GM12878 (cell line): ENCODE measurements around the gene ATOSA. TPM values are rescaled to one million over a fixed set of nuclear protein-coding genes. Genes with fewer than 3 reads are reported as not detected.
A peak's percentile ranks its signal among the peaks of the same experiment; 100 is the strongest.

ENCODE experiments used
- ATAC-seq: fragments of 200-7000 bp; cut with Tn5 transposase; 3 replicates; pipeline ENCODE4 v1.9.1; 2020; ENCODE audit warnings: mild to moderate bottlenecking, moderate library complexity
- BruUV-seq: library from RNA; stranded (reverse); fragments of 400-500 nt; replicated peaks from 2 replicates; lab custom pipeline; 2021; lab: Mats Ljungman, UMichigan
- CTCF ChIA-PET: fragments of 300-600 bp; sonication (Branson Sonifier 250); formaldehyde crosslinking; extraction: SDS; loops from one replicate; lab custom pipeline; 2021; ENCODE audit warnings: inconsistent platforms; lab: Yijun Ruan, JAX
- POLR2A ChIA-PET: fragments of 350-600 bp; formaldehyde crosslinking; extraction: SDS; loops from one replicate; lab custom pipeline; 2021; ENCODE audit warnings: inconsistent platforms; lab: Charles Lee
- RAD21 ChIA-PET: fragments of 300-600 bp; sonication (Branson Sonifier 250); formaldehyde crosslinking; loops from one replicate; lab custom pipeline; 2023; ENCODE audit warnings: antibody characterized with exemption; ENCODE audit not compliant: unreplicated experiment; lab: Charles Lee
- SMC1A ChIA-PET: fragments of 300-600 bp; sonication (Branson Sonifier 250); formaldehyde crosslinking; loops from one replicate; lab custom pipeline; 2023; ENCODE audit not compliant: unreplicated experiment, uncharacterized antibody; lab: Charles Lee
- DNase-seq: peaks from one replicate; pipeline ENCODE4 v3.0.0-alpha.2; 2011; ENCODE audit warnings: low read depth, low spot score
- FAIRE-seq: peaks from 3 replicates; lab custom pipeline; 2011; peaks lifted over from hg19 to GRCh38; lab: Jason Lieb, UNC
- H2AFZ ChIP-seq: 2 replicates; pipeline ENCODE4 v1.6.0; 2011; ENCODE audit warnings: low read depth, low read length, control low read depth; ENCODE audit not compliant: control insufficient read depth
- H3K27ac ChIP-seq: 2 replicates; pipeline ENCODE4 v1.5.1; 2011; ENCODE audit warnings: control low read depth; ENCODE audit not compliant: control insufficient read depth, insufficient read depth
- H3K27me3 ChIP-seq, 2 experiments: replicated peaks in 1 of 2; 2 replicates each; pipeline versions ENCODE4 v1.6.0 to v1.6.1; 2011; ENCODE audit warnings: low read length in 1 of 2; ENCODE audit not compliant: control insufficient read depth in 2 of 2, insufficient read depth in 2 of 2
- H3K36me3 ChIP-seq, 2 experiments: 2 replicates each; pipeline ENCODE4 v1.5.1; 2011; ENCODE audit warnings: low read length in 1 of 2; ENCODE audit not compliant: control insufficient read depth in 2 of 2, insufficient read depth in 2 of 2
- H3K4me1 ChIP-seq: 2 replicates; pipeline ENCODE4 v1.6.1; 2011; ENCODE audit warnings: mild to moderate bottlenecking, low read length, moderate library complexity, mixed read lengths; ENCODE audit not compliant: control insufficient read depth, insufficient read depth
- H3K4me2 ChIP-seq: 2 replicates; pipeline ENCODE4 v1.6.0; 2011; ENCODE audit warnings: control low read depth; ENCODE audit not compliant: control insufficient read depth, insufficient read depth
- H3K4me3 ChIP-seq: fragments of 200-600 bp; sonication (generic); 2 replicates; pipeline ENCODE4 v1.5.1; 2016
- H3K79me2 ChIP-seq: 2 replicates; pipeline ENCODE4 v1.6.0; 2011; ENCODE audit warnings: low read length; ENCODE audit not compliant: control insufficient read depth, insufficient read depth
- H3K9ac ChIP-seq: 2 replicates; pipeline ENCODE4 v1.8.0; 2011; ENCODE audit warnings: low read length, control low read depth, mixed read lengths; ENCODE audit not compliant: control insufficient read depth, insufficient read depth
- H3K9me3 ChIP-seq: replicated peaks from 3 replicates; pipeline ENCODE4 v1.5.1; 2011; ENCODE audit warnings: mild to moderate bottlenecking, low read length; ENCODE audit not compliant: control insufficient read depth, insufficient read depth
- H4K20me1 ChIP-seq: 2 replicates; pipeline ENCODE4 v1.6.0; 2011; ENCODE audit not compliant: control insufficient read depth, insufficient read depth
- BACH1 ChIP-seq: fragments of 450-650 bp; IDR thresholded peaks from 2 replicates; pipeline ENCODE4 v1.6.1; 2017; ENCODE audit warnings: mild to moderate bottlenecking, borderline replicate concordance
- DPF2 ChIP-seq: fragments of 450-650 bp; IDR thresholded peaks from 2 replicates; pipeline ENCODE4 v1.6.1; 2017; ENCODE audit warnings: mild to moderate bottlenecking
- IKZF1 ChIP-seq: fragments of 450-650 bp; conservative IDR thresholded peaks from 2 replicates; pipeline ENCODE4 v1.6.1; 2017; ENCODE audit warnings: antibody characterized with exemption, mild to moderate bottlenecking
- IKZF2 ChIP-seq, 2 experiments: fragments of 450-650 bp; IDR thresholded peaks; 2 replicates each; pipeline ENCODE4 v1.6.1; 2017; ENCODE audit warnings: mild to moderate bottlenecking in 2 of 2, moderate library complexity in 2 of 2
- RBBP5 ChIP-seq: fragments of 200-600 bp; sonication (generic); conservative IDR thresholded peaks from 2 replicates; pipeline ENCODE4 v1.6.1; 2016
- RUNX3 ChIP-seq: IDR thresholded peaks from 2 replicates; pipeline ENCODE4 v1.6.1; 2012; ENCODE audit warnings: low read length, inconsistent platforms
- STAT3 ChIP-seq: IDR thresholded peaks from 2 replicates; pipeline ENCODE4 v1.6.1; 2011; ENCODE audit warnings: low read depth, low read length, improper control_type of control experiment
- WGBS: methylation state at CpG from one replicate; pipeline ENCODE4 v1.1.6; 2016; ENCODE audit warnings: low lambda C conversion rate; ENCODE audit not compliant: insufficient replicate concordance, insufficient coverage; ENCODE audit errors: missing lambda C conversion rate; 5-methylcytosine and 5-hydroxymethylcytosine counted together
- in situ Hi-C: fragments of 300-500 bp; cut with MboI; formaldehyde crosslinking; loops from 9 replicates; pipeline ENCODE4 v1.14.3; 2018; ENCODE audit warnings: mixed read lengths
- intact Hi-C: fragments of 100-400 bp; cut with micrococcal nuclease; formaldehyde crosslinking; loops from one replicate; pipeline ENCODE4 v1.14.2; 2022; ENCODE audit not compliant: unreplicated experiment
- polyA plus RNA-seq, 11 experiments: library from polyadenylated mRNA; depleted of rRNA in 4 of 11; unstranded in 6 of 11; stranded (reverse) in 5 of 11; fragments of >200 nt; fragmentation: Nextera tagmentation in 4 of 11; fragmentation: Illumina TruSeq in 1 of 11; extraction: Ambion mirVana in 4 of 11; extraction: Trizol in 1 of 11; gene quantifications; 1 replicate in 1 of 11; 2 replicates in 10 of 11; pipeline versions ENCODE4 v1.2.1 to v1.2.3, GENCODE V29; 2011 to 2016; ENCODE audit warnings: inconsistent platforms in 2 of 11, missing spikeins in 2 of 11, low read depth in 1 of 11
- total RNA-seq, 4 experiments: library from RNA; depleted of rRNA in 3 of 4; stranded (reverse); fragments of >200 nt in 3 of 4; fragmentation: Illumina TruSeq in 1 of 4; extraction: Trizol in 1 of 4; gene quantifications; 2 replicates each; pipeline versions ENCODE4 v1.2.1 to v1.2.3, GENCODE V29; 2013 to 2021
- TF ChIP-seq, protein P1 (sequence below): fragments of 450-650 bp; IDR thresholded peaks from 2 replicates; pipeline ENCODE4 v1.6.1; 2017; ENCODE audit warnings: mild to moderate bottlenecking, moderate library complexity
- TF ChIP-seq, protein P2 (sequence below): fragments of 450-650 bp; IDR thresholded peaks from 2 replicates; pipeline ENCODE4 v1.6.1; 2018; ENCODE audit warnings: mild to moderate bottlenecking, low read depth, moderate library complexity; ENCODE audit not compliant: partially characterized antibody
- TF ChIP-seq, protein P3 (sequence below): fragments of 450-650 bp; IDR thresholded peaks from 2 replicates; pipeline ENCODE4 v1.6.1; 2017; ENCODE audit warnings: mild to moderate bottlenecking, low read depth, inconsistent platforms; ENCODE audit not compliant: poor library complexity, severe bottlenecking

ATOSA gene
- total and polyA plus RNA-seq, 10 of the 15 experiments (the other 5 are each of a cell fraction or from before 2014, with no cell fraction given): 6.8 to 24.3 (median 14.6) TPM

DNA sequence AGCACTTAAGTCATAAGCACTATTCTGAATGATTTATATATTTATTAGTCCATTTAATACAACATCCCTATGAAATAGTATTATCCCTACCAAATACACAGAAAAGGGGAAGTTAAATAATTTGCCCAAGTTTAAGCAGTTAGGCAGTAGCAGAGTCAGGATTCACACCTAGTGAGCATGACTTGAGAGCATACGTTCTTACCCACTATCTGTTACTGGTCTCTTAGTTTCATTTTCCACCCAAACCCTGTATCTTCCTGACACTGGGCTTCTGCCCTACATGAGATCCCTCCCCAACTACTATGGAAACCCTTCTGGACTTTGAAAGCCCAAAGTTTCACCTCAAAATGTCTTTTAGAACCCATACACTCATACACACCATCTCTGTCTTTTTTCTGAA, 4.4 kb upstream of the ATOSA start (continued):
- TF ChIP-seq, protein P1, sequence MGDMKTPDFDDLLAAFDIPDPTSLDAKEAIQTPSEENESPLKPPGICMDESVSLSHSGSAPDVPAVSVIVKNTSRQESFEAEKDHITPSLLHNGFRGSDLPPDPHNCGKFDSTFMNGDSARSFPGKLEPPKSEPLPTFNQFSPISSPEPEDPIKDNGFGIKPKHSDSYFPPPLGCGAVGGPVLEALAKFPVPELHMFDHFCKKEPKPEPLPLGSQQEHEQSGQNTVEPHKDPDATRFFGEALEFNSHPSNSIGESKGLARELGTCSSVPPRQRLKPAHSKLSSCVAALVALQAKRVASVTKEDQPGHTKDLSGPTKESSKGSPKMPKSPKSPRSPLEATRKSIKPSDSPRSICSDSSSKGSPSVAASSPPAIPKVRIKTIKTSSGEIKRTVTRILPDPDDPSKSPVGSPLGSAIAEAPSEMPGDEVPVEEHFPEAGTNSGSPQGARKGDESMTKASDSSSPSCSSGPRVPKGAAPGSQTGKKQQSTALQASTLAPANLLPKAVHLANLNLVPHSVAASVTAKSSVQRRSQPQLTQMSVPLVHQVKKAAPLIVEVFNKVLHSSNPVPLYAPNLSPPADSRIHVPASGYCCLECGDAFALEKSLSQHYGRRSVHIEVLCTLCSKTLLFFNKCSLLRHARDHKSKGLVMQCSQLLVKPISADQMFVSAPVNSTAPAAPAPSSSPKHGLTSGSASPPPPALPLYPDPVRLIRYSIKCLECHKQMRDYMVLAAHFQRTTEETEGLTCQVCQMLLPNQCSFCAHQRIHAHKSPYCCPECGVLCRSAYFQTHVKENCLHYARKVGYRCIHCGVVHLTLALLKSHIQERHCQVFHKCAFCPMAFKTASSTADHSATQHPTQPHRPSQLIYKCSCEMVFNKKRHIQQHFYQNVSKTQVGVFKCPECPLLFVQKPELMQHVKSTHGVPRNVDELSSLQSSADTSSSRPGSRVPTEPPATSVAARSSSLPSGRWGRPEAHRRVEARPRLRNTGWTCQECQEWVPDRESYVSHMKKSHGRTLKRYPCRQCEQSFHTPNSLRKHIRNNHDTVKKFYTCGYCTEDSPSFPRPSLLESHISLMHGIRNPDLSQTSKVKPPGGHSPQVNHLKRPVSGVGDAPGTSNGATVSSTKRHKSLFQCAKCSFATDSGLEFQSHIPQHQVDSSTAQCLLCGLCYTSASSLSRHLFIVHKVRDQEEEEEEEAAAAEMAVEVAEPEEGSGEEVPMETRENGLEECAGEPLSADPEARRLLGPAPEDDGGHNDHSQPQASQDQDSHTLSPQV: no peak
- no peak for TF ChIP-seq RBBP5

DNA sequence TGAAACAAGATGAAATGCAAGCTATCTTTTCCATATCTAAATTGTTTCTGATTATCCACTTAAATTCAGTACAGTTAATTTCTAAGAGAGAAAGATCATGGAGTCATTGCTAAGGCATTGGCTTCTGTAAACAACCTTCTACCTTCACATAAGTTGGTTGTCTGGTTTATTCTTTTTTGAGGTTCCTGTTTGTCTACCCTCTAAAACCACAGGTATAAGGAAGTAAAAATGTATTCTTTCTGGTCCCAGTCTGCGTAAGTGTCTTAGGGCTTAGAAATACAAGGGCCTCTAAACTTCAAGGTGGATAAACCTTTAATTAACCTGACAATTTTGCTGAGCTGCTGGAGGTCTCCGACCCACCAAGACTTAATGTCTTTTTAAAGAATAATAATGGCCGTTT, 3.6 kb upstream of the ATOSA start:
- Histone ChIP-seq H3K36me3 (no peaks in the 10 kb centered on the region), H3K9me3 (no peaks in the 10 kb centered on the region), H3K27me3 (no peaks in the 10 kb centered on the region), H3K27ac (peak overlapping the region; percentile 13; the same call in 1 of the 2 replicates), H3K4me3 (no peak overlapping the region), H2AFZ (no peak overlapping the region; the same call in 1 of the 2 replicates), H3K79me2 (peaks cover 4% of the 10 kb centered on the region; the same call in 1 of the 2 replicates), H3K9ac (no peak overlapping the region; the same call in 1 of the 2 replicates), H3K4me1 (peaks cover 43% of the 10 kb centered on the region), H4K20me1 (no peaks in the 10 kb centered on the region), H3K4me2 (peak overlapping the region; percentile 73; the same call in 1 of the 2 replicates)
- DNase-seq: peak; percentile 41
- peak; percentile 66 for FAIRE-seq
- in situ Hi-C loops: no loop called here
- peak; percentile 21 for ATAC-seq
- TF ChIP-seq IKZF2 (IDR thresholded peaks at IDR 0.05) (peak in 1 of 2 experiments; percentile 9; a peak in 1 of 4 replicates), DPF2 (no peak), BACH1 (no peak), STAT3 (no peak), IKZF1 (no peak), RUNX3 (peak; percentile 85)
- TF ChIP-seq, protein P2, sequence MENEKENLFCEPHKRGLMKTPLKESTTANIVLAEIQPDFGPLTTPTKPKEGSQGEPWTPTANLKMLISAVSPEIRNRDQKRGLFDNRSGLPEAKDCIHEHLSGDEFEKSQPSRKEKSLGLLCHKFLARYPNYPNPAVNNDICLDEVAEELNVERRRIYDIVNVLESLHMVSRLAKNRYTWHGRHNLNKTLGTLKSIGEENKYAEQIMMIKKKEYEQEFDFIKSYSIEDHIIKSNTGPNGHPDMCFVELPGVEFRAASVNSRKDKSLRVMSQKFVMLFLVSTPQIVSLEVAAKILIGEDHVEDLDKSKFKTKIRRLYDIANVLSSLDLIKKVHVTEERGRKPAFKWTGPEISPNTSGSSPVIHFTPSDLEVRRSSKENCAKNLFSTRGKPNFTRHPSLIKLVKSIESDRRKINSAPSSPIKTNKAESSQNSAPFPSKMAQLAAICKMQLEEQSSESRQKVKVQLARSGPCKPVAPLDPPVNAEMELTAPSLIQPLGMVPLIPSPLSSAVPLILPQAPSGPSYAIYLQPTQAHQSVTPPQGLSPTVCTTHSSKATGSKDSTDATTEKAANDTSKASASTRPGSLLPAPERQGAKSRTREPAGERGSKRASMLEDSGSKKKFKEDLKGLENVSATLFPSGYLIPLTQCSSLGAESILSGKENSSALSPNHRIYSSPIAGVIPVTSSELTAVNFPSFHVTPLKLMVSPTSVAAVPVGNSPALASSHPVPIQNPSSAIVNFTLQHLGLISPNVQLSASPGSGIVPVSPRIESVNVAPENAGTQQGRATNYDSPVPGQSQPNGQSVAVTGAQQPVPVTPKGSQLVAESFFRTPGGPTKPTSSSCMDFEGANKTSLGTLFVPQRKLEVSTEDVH: no peak
- TF ChIP-seq, protein P3, sequence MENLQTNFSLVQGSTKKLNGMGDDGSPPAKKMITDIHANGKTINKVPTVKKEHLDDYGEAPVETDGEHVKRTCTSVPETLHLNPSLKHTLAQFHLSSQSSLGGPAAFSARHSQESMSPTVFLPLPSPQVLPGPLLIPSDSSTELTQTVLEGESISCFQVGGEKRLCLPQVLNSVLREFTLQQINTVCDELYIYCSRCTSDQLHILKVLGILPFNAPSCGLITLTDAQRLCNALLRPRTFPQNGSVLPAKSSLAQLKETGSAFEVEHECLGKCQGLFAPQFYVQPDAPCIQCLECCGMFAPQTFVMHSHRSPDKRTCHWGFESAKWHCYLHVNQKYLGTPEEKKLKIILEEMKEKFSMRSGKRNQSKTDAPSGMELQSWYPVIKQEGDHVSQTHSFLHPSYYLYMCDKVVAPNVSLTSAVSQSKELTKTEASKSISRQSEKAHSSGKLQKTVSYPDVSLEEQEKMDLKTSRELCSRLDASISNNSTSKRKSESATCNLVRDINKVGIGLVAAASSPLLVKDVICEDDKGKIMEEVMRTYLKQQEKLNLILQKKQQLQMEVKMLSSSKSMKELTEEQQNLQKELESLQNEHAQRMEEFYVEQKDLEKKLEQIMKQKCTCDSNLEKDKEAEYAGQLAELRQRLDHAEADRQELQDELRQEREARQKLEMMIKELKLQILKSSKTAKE: peak; percentile 18
- ChIA-PET SMC1A (interaction anchor here (0.6 to 1.8 kb wide), 11 partner anchors 27 to 499 kb away, joined by 3 to 7 read pairs (median 3); no protein-coding TSS in a partner anchor), RAD21 (interaction anchor here (0.8 to 2.3 kb wide), 6 partner anchors 9 to 421 kb away, joined by 3 to 10 read pairs (median 5); no protein-coding TSS in a partner anchor), POLR2A (interaction anchor here (0.9 to 1.0 kb wide), 2 partner anchors 216 to 421 kb away, joined by 3 read pairs; no protein-coding TSS in a partner anchor), CTCF (interaction anchor here (1.4 to 2.1 kb wide), 3 partner anchors 42 to 219 kb away, joined by 3 to 4 read pairs (median 4); no protein-coding TSS in a partner anchor)
- intact Hi-C loops: no loop called here
- no TSS peak for BruUV-seq
- WGBS: 0% methylated on average over 3 of the region's 3 CpGs
